Brain microvascular endothelial cell (primary cell): ENCODE data around the gene DAND5.

Experiments
- DNase-seq: peaks from one replicate; pipeline ENCODE4 v3.0.0-alpha.2; 2020
- H3K27ac ChIP-seq: fragments of 250-450 bp; sonication (Bioruptor Pico); 2 replicates; pipeline ENCODE4 v1.5.1; 2020; ENCODE audit warnings: mild to moderate bottlenecking, moderate library complexity
- H3K27me3 ChIP-seq: fragments of 250-450 bp; sonication (Bioruptor Pico); replicated peaks from 2 replicates; pipeline ENCODE4 v1.5.1; 2020; ENCODE audit warnings: mild to moderate bottlenecking
- H3K36me3 ChIP-seq: fragments of 250-450 bp; sonication (Bioruptor Pico); replicated peaks from 2 replicates; pipeline ENCODE4 v1.5.1; 2020; ENCODE audit warnings: mild to moderate bottlenecking
- H3K4me3 ChIP-seq: 2 replicates; pipeline ENCODE4 v1.5.1; 2011; ENCODE audit warnings: low read depth, mild to moderate bottlenecking, control low read depth, low read length, moderate library complexity
- in situ Hi-C: cut with HindIII; loops from 2 replicates; pipeline ENCODE4 v1.10.0; 2017; ENCODE audit warnings: low sequenced_read_pairs, low pct_ligation_motif_present
- TF ChIP-seq, protein P1 (sequence below): IDR thresholded peaks from 2 replicates; pipeline ENCODE4 v1.5.1; 2011; ENCODE audit warnings: low read depth, mild to moderate bottlenecking, moderate library complexity, low read length, control low read depth, inconsistent platforms; ENCODE audit errors: missing control alignments

The DAND5 gene

DNA sequence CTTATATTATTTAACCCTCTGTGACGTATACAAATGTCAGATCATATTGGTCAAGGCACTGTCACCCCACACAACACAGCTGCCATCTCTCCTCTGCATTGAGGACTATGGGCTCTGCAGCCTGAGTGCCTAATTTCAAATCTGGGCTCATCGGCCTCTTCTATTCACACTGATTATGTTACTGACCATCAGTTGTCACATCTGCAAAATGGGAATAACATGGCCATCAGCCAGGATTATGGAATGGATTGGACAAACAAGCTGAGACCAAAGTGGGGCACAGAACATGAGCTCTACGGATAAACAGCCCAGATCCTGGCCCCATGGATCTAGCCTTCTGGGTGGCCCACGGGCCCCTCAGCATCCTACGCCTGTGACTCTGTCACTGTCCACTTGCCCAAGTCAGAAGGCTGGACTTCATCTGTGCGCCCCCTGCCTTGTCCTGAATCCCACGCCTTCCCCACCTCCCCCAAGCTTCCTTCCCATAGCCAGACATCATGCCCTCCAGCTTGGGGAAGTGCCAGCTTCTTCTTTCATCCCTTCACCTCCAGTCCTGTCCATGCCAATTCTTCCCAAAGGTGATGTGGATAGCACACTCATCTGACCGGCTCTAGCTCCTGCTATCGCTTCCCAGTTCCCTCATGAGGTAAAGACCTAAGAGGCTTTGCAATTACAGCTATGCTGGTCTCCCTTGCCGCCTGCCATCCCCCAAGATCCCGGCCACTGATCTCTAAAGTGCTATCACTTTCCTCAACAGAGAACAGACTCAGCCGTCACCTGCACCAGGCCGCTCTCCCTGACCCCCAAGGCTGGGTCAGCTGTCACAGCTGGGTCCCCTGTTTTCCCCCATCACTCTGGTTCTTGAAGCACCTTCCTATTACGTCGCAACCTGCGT lies 36.7 kb upstream of the DAND5 start:
- Histone ChIP-seq H3K36me3 (peaks cover 22% of the 10 kb centered on the region), H3K4me3 (peak overlapping the region; percentile 100), H3K27ac (peak overlapping the region; percentile 65), H3K27me3 (no peaks in the 10 kb centered on the region)
- DNase-seq = no peak
- TF ChIP-seq, protein P1, sequence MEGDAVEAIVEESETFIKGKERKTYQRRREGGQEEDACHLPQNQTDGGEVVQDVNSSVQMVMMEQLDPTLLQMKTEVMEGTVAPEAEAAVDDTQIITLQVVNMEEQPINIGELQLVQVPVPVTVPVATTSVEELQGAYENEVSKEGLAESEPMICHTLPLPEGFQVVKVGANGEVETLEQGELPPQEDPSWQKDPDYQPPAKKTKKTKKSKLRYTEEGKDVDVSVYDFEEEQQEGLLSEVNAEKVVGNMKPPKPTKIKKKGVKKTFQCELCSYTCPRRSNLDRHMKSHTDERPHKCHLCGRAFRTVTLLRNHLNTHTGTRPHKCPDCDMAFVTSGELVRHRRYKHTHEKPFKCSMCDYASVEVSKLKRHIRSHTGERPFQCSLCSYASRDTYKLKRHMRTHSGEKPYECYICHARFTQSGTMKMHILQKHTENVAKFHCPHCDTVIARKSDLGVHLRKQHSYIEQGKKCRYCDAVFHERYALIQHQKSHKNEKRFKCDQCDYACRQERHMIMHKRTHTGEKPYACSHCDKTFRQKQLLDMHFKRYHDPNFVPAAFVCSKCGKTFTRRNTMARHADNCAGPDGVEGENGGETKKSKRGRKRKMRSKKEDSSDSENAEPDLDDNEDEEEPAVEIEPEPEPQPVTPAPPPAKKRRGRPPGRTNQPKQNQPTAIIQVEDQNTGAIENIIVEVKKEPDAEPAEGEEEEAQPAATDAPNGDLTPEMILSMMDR = no peak
- in situ Hi-C loops = no loop called here

DNA sequence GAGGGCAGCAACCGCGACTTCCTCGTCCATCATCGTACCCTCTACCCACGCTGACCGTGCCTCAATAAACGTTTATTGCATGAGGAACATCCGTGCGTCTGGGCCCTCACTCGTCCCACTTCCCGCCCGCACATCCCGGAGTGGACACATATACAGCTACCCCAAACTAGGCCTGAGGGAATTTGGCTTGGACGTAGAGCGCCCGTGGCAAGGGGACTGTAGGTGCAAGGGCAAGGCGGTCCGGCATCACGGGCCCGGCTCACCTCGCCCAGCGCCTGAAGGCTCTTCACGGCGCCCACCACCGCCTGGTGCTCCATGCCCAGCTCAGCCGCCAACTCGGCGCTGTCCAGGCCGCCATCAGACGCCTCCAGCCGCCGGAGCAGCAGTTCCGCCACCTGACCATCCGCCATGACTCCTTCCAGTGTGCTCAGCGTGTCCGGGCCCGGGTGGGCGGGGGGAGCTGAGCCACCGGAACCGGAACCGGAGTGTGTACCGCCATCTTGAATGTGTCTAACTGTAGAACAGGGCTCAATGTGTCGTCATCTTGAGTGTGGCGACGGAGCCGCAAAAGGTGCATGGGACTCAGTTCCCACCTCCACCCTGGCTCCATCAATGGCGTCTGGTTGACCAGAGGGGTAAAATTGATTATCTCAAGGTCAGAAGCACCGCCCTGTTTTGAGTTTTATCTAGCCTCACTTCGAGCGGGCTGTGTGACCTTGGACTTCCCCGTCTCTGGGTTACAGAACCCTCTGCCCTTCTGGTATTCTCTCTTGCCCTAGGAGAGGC lies 35.9 kb upstream of the DAND5 start, which contains the start of gene FARSA:
Gene FARSA (minus strand): TSS at position 425 of the 786 bp plus-strand sequence. CDS start 15 bp downstream, at position 410.
- peak within 1 kb of the TSS; percentile 65 for H3K27ac ChIP-seq
- in situ Hi-C loops = no loop called here
- peak; percentile 92 for DNase-seq

DNA sequence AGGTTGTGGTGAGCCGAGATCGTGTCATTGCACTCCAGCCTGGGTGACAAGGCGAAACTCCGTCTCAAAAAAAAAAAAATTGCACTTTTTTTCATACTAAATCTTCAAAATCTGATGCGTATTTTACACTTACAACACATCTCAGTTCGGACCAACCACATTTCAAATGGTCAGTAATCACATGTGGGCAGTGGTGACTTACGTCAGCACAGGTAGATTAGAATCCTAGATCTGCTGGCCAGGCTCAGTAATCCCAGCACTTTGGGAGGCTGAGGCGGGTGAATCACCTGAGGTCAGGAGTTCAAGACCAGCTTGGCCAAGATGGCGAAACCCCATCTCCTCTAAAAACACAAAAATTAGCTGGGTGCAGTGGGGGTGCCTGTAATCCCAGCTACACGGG lies 34.3 kb upstream of the DAND5 start:
- Histone ChIP-seq H3K27ac (no peak overlapping the region), H3K36me3 (peaks cover 15% of the 10 kb centered on the region), H3K27me3 (no peaks in the 10 kb centered on the region), H3K4me3 (no peak overlapping the region)
- TF ChIP-seq, protein P1 = no peak
- no peak for DNase-seq
- in situ Hi-C loops = no loop called here

More for the DNA sequence above, 35.9 kb upstream of the DAND5 start, which contains the start of gene FARSA:
- Histone ChIP-seq H3K27me3 (no peaks in the 10 kb centered on the region), H3K36me3 (peaks cover 17% of the 10 kb centered on the region), H3K4me3 (peak within 1 kb of the TSS; percentile 100)
- TF ChIP-seq, protein P1 = no peak

DNA sequence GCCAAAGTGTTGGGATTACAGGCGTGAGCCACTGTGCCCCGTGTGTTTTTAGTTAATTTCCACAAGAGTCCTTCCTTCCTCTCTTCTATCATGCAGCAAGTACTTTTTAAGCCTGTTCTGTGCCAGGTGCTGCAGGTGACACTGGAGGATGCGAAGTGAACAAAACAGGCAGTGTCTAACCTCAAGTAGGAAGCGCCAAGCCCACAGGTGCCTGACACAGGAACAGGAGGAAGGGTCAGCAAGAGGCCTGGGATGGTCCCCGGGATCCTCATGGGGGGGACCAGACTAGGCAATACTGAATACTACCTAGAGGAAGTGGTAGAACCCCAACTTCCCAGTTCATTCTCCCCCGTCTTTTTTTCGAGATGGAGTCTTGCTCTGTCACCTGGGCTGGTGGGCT lies 32.8 kb upstream of the DAND5 start:
- no peak overlapping the region for H3K4me3 ChIP-seq
- no peak for DNase-seq
- in situ Hi-C loops = no loop called here

DNA sequence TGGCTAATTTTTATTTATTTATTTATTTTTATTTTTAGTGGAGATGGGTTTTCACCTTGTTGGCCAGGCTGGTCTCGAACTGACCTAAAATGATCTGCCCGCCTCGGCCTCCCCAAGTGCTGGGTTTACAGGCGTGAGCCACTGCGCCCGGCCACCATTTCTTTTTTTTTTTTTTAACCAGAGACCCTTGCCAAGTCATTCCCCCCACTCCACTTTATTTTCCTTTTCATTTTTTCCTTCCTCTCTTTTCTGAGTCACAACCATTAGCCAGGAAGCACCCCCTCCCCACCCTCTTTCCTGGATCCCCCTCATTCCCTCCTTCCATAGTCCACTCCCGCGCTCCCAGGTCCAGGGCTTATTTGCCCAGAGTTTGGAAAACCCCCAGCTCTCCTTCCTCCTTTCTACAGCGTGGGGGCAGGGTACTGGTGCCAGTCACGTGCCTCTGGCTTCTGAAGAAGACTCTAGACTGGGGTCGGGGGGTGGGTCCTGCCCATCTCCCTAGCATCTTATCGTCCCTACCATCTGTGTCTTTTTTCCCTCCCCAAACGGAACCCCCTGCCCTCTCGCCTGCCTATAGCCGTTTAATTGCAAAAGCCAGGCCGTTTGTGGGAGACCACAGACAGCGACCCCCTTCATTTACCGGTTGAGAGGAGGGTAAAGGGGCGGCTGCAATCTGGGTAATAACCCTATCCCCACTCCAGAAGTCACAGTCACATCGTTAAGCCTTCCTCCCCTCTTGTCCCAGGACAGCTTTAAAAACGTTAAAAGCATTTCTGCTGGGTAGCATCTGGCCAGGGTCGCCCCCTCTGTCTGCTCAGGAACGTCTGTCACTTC lies 32.1 kb upstream of the DAND5 start:
- DNase-seq = no peak
- Histone ChIP-seq H3K27ac (no peak overlapping the region), H3K27me3 (no peaks in the 10 kb centered on the region), H3K4me3 (peak overlapping the region; percentile 64), H3K36me3 (peaks cover 28% of the 10 kb centered on the region)
- TF ChIP-seq, protein P1 = peak; percentile 4
- in situ Hi-C loops = no loop called here

More for the DNA sequence above, 32.8 kb upstream of the DAND5 start:
- H3K36me3 ChIP-seq = peaks cover 23% of the 10 kb centered on the region
- no peaks in the 10 kb centered on the region for H3K27me3 ChIP-seq
- no peak overlapping the region for H3K27ac ChIP-seq
- TF ChIP-seq, protein P1 = no peak
